HepG2 (cell line): ENCODE measurements around the gene SMIM36. TPM values are rescaled to one million over a fixed set of nuclear protein-coding genes. Genes with fewer than 3 reads are reported as not detected.

Experiments used
- JDP2 ChIP-seq: sonication (generic); formaldehyde crosslinking; IDR thresholded peaks from 2 replicates; pipeline ENCODE4 v1.8.1; 2022; ENCODE audit warnings: missing genetic modification reagents, borderline replicate concordance
- SIN3B ChIP-seq: fragments of 150-350 bp; IDR thresholded peaks from 2 replicates; pipeline ENCODE4 v1.6.1; 2014; ENCODE audit warnings: low read length
- SOX5 ChIP-seq: IDR thresholded peaks from 2 replicates; pipeline ENCODE4 v1.6.1; 2016; ENCODE audit warnings: borderline replicate concordance
- ZFP1 ChIP-seq: IDR thresholded peaks from 2 replicates; pipeline ENCODE4 v1.6.1; 2016
- ZFP36L1 ChIP-seq: sonication (generic); formaldehyde crosslinking; IDR thresholded peaks from 2 replicates; pipeline ENCODE4 v1.8.0; 2022; ENCODE audit warnings: mild to moderate bottlenecking, missing genetic modification reagents, moderate library complexity
- ZHX2 ChIP-seq, 2 experiments: sonication (generic) in 1 of 2; formaldehyde crosslinking in 1 of 2; IDR thresholded peaks; 2 replicates each; pipeline versions ENCODE4 v1.6.1 to v1.9.0; 2014 to 2022; ENCODE audit warnings: antibody characterized with exemption in 1 of 2, borderline replicate concordance in 1 of 2, inconsistent platforms in 1 of 2, low read depth in 1 of 2, missing genetic modification reagents in 1 of 2
- ZNF337 ChIP-seq: sonication (generic); formaldehyde crosslinking; IDR thresholded peaks from 2 replicates; pipeline ENCODE4 v1.5.1; 2020; ENCODE audit warnings: missing genetic modification reagents, low read depth, mild to moderate bottlenecking, borderline replicate concordance
- ZNF691 ChIP-seq: sonication (generic); formaldehyde crosslinking; IDR thresholded peaks from 2 replicates; pipeline ENCODE4 v1.4.0; 2020; ENCODE audit warnings: missing genetic modification reagents, low read depth, mild to moderate bottlenecking, borderline replicate concordance
- polyA plus RNA-seq, 8 experiments: library from polyadenylated mRNA; depleted of rRNA in 3 of 8; stranded (reverse) in 7 of 8; unstranded in 1 of 8; fragments of >200 nt; fragmentation: Illumina TruSeq in 4 of 8; extraction: Trizol in 4 of 8; gene quantifications; 2 replicates each; pipeline versions ENCODE4 v1.2.1 to v1.2.3, GENCODE V29; 2011 to 2016; ENCODE audit warnings: low read depth in 4 of 8, missing spikeins in 1 of 8, mixed read lengths in 1 of 8; ENCODE audit not compliant: insufficient read depth in 1 of 8
- total RNA-seq, 5 experiments: library from RNA; depleted of rRNA; stranded (reverse); fragments of >200 nt; fragmentation: Illumina TruSeq; extraction: Trizol; gene quantifications; 2 replicates each; pipeline ENCODE4 v1.2.3, GENCODE V29; 2016; ENCODE audit warnings: low read depth in 1 of 5
- TF ChIP-seq, protein P1 (sequence below): sonication (generic); formaldehyde crosslinking; IDR thresholded peaks from 2 replicates; pipeline ENCODE4 v1.8.0; 2022; ENCODE audit warnings: mild to moderate bottlenecking, missing genetic modification reagents, moderate library complexity
- TF ChIP-seq, protein P2 (sequence below): sonication (generic); formaldehyde crosslinking; IDR thresholded peaks from 2 replicates; pipeline ENCODE4 v1.8.1; 2023; ENCODE audit warnings: mild to moderate bottlenecking, missing genetic modification reagents
- TF ChIP-seq, protein P3 (sequence below): sonication (generic); formaldehyde crosslinking; IDR thresholded peaks from 2 replicates; pipeline ENCODE4 v1.4.0; 2020; ENCODE audit warnings: mild to moderate bottlenecking, missing genetic modification reagents
- TF ChIP-seq, protein P4 (sequence below): sonication (generic); formaldehyde crosslinking; IDR thresholded peaks from 2 replicates; pipeline ENCODE4 v1.5.0; 2020; ENCODE audit warnings: missing genetic modification reagents, mild to moderate bottlenecking, borderline replicate concordance
- TF ChIP-seq, protein P5 (sequence below): IDR thresholded peaks from 2 replicates; pipeline ENCODE4 v1.6.1; 2018; ENCODE audit warnings: missing genetic modification reagents, mild to moderate bottlenecking, missing compliant biosample characterization

Gene SMIM36
- total and polyA plus RNA-seq, 2 of the 13 experiments (the other 11 are each of a cell fraction or from before 2014, with no cell fraction given), result not detected

GRCh38 chr17:55446581-55447205, 64.6 kb downstream of the SMIM36 start (continued):
- TF ChIP-seq ZHX2 (IDR thresholded peaks at IDR 0.05; ENCODE audit: low read depth), result no peak; the same call in 1 of the 2 replicates
- peak; percentile 91; the same call in 1 of the 2 replicates for TF ChIP-seq ZHX2 (CRISPR knock-in tag; IDR thresholded peaks at IDR 0.05; ENCODE audit: borderline replicate concordance)
- TF ChIP-seq ZNF691 (CRISPR knock-in tag), result 0 out of 2 replicates have a peak, but pooled peaks have one; percentile 28
- TF ChIP-seq, protein P1, sequence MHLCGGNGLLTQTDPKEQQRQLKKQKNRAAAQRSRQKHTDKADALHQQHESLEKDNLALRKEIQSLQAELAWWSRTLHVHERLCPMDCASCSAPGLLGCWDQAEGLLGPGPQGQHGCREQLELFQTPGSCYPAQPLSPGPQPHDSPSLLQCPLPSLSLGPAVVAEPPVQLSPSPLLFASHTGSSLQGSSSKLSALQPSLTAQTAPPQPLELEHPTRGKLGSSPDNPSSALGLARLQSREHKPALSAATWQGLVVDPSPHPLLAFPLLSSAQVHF (CRISPR knock-in tag), result no peak
- peak; percentile 96 for TF ChIP-seq SOX5 (CRISPR knock-in tag)
- TF ChIP-seq SIN3B, result no peak
- TF ChIP-seq, protein P2, sequence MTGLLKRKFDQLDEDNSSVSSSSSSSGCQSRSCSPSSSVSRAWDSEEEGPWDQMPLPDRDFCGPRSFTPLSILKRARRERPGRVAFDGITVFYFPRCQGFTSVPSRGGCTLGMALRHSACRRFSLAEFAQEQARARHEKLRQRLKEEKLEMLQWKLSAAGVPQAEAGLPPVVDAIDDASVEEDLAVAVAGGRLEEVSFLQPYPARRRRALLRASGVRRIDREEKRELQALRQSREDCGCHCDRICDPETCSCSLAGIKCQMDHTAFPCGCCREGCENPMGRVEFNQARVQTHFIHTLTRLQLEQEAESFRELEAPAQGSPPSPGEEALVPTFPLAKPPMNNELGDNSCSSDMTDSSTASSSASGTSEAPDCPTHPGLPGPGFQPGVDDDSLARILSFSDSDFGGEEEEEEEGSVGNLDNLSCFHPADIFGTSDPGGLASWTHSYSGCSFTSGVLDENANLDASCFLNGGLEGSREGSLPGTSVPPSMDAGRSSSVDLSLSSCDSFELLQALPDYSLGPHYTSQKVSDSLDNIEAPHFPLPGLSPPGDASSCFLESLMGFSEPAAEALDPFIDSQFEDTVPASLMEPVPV (CRISPR knock-in tag), result 0 out of 2 replicates have a peak, but pooled peaks have one; percentile 72
- TF ChIP-seq, protein P3, sequence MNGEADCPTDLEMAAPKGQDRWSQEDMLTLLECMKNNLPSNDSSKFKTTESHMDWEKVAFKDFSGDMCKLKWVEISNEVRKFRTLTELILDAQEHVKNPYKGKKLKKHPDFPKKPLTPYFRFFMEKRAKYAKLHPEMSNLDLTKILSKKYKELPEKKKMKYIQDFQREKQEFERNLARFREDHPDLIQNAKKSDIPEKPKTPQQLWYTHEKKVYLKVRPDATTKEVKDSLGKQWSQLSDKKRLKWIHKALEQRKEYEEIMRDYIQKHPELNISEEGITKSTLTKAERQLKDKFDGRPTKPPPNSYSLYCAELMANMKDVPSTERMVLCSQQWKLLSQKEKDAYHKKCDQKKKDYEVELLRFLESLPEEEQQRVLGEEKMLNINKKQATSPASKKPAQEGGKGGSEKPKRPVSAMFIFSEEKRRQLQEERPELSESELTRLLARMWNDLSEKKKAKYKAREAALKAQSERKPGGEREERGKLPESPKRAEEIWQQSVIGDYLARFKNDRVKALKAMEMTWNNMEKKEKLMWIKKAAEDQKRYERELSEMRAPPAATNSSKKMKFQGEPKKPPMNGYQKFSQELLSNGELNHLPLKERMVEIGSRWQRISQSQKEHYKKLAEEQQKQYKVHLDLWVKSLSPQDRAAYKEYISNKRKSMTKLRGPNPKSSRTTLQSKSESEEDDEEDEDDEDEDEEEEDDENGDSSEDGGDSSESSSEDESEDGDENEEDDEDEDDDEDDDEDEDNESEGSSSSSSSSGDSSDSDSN (CRISPR knock-in tag), result no peak
- no peak for TF ChIP-seq JDP2
- TF ChIP-seq ZFP1 (CRISPR knock-in tag), result no peak; the same call in 1 of the 2 replicates
- TF ChIP-seq ZFP36L1 (CRISPR knock-in tag), result peak; percentile 61; the same call in 1 of the 2 replicates
- TF ChIP-seq, protein P4, sequence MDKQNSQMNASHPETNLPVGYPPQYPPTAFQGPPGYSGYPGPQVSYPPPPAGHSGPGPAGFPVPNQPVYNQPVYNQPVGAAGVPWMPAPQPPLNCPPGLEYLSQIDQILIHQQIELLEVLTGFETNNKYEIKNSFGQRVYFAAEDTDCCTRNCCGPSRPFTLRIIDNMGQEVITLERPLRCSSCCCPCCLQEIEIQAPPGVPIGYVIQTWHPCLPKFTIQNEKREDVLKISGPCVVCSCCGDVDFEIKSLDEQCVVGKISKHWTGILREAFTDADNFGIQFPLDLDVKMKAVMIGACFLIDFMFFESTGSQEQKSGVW (CRISPR knock-in tag), result no peak
- TF ChIP-seq, protein P5, sequence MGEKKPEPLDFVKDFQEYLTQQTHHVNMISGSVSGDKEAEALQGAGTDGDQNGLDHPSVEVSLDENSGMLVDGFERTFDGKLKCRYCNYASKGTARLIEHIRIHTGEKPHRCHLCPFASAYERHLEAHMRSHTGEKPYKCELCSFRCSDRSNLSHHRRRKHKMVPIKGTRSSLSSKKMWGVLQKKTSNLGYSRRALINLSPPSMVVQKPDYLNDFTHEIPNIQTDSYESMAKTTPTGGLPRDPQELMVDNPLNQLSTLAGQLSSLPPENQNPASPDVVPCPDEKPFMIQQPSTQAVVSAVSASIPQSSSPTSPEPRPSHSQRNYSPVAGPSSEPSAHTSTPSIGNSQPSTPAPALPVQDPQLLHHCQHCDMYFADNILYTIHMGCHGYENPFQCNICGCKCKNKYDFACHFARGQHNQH (CRISPR knock-in tag), result peak; percentile 53; the same call in 1 of the 2 replicates
- TF ChIP-seq ZNF337 (CRISPR knock-in tag), result peak; percentile 54; the same call in 1 of the 2 replicates
